A204.1 (cell line): ENCODE measurements around the gene NPLOC4.

ENCODE experiments used
- FAIRE-seq: peaks from 2 replicates; lab custom pipeline; 2012; peaks lifted over from hg19 to GRCh38; lab: Jason Lieb, UNC

Gene NPLOC4

DNA sequence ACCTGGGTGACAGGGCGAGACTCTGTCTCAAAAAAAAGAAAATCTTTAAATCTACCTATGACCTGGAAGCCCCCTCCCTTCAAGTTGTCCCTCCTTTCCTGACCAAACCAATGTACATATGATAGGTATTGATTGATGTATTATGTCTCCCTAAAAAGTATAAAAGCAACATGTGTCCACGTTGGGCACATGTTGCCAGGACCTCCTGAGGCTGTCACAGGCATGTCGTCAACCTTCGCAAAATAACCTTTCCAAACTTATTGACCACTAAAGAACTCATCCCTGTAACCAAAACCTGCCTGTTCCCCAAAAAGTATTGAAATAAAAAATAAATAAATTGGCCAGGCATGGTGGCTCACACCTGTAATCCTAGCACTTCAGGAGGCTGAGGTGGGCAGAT is 25.1 kb upstream of the NPLOC4 start:
- FAIRE-seq: no peak

DNA sequence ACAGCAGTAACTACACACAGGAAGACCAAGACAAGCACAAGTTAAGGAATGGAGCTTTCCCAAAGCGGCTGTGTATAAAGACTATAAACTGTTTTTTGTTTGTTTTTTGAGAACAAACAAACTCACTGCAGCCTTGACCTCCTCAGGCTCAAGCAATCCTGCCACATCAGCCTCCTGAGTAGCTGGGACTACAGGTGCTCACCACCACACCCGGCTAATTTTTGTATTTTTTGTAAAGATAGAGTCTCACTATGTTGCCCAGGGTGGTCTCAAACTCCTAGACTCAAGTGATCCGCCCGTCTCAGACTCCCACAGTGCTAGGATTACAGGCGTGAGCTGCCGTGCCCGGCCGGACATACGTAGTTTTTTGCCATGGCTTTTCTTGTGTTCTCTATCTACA is 23.5 kb upstream of the NPLOC4 start:
- FAIRE-seq: no peak

DNA sequence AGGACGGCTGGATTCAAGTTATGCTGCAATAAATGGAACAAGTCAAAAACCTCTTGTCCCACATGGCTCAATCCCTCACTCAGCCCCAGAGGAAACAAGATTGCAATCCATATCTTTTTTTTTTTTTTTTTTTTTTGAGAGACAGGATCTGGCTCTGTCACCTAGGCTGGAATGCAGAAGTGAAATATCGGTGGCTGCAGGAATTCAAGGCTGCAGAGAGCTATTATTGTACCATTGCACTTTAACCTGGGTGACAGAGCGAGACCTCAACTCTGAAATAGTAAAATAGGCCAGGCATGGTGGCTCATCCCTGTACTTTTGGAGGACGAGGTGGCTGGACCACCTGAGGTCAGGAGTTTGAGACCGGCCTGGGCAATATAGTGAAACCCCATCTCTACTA is 22.1 kb upstream of the NPLOC4 start:
- no peak for FAIRE-seq

DNA sequence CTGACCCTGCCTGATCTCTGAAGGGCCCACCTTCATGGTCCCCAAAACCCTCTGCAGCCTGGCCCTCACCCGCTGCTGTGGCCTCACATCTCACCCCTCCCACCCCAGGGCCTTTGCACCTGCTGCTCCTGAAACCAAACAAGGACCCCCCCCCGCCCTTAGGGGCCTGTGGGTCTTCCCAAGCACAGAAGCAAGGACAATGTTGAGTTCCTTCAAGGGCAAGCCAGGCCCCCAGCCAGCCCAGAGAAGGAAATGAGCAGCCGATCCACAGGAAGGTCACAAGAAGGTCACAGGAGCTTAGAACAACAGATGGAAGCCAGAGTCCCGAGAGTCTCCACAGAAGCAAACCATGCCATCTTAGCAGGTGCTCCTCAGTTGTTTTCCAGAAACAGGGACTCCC is 19.9 kb upstream of the NPLOC4 start:
- FAIRE-seq: no peak

DNA sequence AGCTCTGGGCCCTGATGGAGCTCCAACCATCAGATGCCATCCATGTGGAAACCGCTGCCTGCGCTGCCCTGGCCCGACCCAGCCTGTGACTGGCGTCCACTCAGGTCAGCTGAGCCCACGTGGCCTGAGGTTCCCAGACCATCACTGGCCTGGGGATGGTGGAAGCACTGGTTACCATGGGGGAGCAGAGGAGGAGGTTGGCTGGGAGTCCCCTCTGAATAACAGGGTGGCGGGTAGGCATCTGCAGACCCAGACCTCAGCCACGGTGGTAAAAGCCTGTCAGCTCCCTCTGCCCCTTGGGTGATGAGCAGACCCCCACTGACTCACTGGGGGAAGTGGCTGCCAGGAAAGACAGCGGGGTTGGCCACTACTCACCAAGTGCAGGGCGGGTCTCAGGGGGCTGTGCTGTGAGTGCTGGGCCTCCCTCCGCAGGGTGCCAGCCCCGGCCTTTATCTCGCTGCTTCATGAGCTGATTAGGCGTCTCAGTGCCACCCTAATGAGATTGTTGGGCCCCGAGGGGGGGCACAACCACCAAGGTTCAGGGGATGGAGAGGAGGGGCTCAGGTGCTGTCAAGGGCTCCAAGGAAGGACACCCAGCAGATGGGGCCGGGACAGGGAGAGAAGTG is 19.3 kb upstream of the NPLOC4 start, which contains the start of gene PDE6G:
Gene PDE6G (minus strand): TSS at position 425 of the 626 bp plus-strand sequence. CDS start 3,237 bp downstream, outside the sequence.
- FAIRE-seq: no peak

DNA sequence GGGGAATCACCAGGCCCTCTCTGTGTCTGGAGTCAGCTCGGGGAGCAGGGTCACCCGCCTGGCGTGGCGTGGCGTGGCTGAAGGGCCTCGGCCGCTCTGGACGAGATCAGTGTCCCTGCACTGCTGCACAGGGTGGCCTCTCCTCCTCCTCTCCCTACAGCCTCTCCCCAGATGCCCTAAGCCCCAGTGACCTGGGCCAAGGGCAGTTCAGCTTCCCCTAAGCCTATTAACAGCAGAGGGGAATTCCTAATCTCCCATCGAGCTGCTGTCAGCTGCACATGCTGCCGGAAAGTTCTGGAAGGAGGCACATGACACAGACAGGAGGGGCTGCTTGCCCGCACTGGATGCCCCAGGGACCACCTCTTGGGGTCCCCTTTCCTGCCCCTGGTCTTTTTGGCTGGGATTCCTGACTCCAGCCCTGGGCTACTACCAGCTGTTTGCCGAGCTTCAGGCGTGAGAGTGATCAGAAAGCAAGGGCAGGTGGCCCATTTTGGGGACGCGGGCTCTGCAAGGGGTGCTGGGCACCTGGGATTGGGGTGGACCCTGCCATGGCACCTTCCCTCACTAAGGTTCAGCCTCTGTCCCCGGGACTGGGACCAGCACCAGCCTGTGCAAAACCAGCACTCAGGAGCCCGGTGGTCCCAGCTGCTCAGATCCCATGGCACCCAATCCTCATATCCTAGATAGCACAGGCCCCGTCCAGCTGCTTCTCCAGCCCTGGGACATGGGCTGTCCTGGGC is 18.6 kb upstream of the NPLOC4 start:
- FAIRE-seq: no peak

DNA sequence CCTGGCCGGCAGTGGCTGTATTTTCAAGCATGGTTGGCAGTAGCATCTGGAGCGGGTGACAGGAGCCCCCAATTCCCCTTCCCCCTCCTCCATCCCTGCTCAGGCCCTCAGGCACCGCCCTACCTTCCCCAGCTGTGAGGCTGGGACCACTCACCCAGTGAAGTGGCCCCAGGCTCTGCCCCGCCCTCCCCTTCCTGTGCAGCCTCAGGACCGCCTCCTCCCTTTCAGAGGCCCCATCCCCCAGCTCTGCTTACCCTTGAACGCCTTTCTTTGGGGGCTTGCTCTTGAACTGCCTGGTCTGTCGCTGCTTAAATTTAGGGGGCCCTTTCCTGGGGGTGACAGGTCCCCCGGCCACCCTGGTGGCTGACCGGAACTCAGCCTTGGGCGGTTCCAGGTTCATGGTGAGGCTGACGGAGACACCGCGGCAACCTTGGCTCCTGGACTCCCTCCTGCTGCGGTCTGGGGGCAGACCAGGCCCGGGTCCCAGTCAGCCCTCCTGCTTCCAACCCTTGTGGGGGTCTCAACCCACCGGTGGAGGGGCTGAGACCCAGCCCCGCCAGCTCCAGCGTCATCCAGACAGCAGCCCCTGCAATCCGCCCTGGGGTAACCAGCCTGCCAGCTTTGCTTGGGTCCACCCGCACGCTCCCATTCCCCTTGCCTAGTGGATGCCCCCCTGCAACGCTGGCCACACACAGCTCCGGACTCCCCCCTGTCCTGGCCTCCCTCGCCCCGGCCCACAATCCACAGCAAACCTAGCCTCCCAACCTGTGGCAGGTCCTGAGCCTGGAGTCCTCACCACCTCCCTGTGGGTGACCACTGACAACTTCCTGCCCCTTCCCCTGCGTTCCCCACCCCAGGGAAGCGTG is 16.2 kb upstream of the NPLOC4 start:
- no peak for FAIRE-seq

DNA sequence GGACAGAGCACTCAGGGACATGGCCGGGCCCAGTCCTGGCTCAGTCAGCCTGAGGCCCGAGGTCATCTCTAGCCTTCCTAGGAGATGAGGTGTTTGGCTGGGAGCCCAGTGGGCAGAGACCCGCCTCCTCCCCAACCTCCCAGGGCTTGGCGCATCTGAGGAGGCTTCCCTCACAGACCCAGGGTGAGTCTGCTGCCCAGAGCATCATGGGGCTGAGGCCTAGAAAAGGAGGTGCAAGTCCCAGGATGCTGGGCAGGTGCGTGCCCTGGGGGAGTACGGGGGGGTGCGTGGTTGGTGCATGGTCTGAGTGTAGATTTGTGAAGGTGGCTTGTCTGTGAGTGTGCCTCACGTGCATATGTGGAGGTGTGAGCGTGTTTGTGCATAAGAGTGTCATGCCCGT is 14.8 kb upstream of the NPLOC4 start:
- FAIRE-seq: no peak

DNA sequence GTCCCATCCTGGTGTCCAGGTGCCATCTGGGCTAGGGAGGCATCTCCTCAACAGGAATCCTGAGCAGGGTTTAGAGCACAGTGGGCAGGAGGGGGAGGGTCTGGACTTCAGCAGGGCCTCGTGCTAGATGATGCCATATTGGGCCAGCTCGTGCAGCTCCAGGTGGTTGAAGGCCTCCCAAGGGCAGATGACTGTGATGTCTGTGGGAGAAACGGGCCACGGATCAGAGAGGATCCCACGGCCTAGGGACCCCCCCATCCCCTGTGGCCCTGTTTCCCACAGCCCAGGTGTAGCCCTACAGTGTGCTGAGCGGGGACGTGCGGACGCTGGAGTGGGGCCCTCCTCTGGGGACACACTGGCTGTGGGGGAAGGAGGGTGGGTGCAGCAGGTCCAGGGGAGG is 14.0 kb upstream of the NPLOC4 start:
- FAIRE-seq: no peak

DNA sequence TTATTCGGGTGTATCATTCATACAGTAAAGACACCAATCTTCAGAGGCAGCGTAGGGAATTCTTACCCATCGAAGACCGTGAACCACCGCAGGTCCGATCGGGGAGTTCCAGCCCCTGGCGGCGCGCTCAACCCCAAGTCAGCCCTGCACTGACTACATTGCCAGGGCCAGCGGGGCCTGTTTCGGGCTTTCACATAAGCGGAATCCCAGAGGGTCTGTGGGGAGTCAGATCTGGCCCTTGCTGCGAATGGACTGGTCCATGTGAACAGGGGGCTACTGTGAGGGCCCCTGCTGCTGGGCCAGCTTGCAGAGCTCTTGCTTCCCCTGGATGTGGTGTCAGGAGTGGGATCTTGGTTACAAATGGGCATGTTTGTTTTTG is 11.8 kb upstream of the NPLOC4 start:
- no peak for FAIRE-seq

DNA sequence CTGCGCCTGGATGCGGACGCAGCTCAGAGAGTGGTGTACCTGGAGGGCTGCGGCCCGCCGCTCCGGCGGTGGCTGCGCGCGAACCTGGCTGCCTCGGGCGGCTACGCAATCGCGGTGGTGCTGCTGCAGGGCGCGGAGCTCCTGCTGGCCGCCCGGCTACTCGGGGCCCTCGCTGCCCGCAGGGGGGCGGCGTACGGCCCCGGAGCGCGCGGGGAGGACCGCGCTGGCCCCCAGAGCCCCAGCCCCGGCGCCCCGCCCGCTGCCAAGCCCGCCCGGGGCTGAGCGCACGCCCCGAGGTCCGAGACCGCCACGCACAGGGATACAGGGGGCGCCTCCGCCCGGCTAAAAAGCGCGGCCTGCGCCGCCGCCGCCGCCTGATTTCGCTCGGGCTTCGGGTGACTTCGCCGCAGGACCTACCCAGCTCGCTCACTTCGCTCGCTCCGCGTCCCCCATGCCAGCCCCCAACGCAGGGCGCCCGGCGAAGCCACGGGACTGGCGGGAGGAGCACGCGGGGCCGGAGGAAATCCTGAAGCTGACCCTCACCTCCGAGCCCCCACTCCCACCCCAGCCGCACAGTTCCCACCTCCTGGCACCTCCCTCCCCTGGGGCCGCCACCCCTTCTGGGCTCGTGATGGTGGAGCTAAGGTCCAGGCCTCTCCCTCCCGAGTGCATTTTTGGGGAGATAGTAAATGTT is 11.2 kb upstream of the NPLOC4 start:
- no peak for FAIRE-seq

DNA sequence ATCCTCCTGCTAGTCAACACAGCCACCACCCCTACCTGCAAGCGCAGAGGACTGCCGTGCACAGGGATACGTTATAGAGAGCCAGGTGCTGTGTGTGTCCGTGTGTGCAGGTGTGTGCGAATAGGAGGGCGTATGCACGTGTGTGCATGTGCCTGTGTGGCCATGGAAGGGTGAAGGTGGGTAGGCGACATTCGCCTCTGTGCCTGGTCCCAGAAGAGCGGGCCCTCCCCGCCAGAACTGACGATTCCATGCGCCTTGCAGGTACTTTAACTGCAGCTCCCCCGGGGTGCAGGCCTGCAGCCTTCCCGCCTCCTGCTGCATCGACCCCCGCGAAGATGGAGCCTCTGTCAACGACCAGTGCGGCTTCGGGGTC is 10.7 kb upstream of the NPLOC4 start:
- FAIRE-seq: no peak

DNA sequence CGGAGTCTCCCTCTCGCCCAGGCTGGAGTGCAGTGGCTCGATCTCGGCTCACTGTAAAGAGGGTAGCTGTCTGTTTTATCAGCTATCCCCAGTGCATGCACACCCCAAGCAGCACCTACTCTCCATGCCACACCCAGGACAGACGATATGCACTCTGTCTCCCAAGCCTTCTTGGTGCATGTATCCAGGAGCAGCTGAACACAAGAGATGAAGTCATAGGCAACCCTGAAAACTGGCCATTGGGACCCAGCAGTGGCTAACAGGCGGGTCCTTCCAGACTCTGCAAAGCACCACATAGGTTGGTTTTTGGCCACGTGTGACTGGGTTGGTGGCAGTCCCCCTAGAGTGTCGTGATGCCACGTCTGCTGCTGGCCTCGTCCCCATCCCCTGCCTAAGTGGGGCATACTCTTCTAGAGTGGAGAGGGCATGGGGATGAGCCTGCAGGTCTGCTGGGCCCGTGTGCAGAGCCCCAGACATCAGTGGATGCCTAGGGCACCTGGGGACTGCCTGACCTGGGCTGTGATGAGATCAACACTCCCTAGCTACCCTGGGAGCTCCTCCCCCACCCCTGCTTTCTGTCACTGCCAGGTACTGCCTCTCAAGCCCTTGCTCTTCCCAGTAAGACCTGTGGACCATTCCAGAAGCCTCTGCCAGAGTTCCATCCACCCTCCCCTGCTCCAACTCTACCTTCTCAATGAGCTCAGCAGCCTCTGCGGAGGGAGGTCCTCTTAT is 10.1 kb upstream of the NPLOC4 start:
- FAIRE-seq: no peak

DNA sequence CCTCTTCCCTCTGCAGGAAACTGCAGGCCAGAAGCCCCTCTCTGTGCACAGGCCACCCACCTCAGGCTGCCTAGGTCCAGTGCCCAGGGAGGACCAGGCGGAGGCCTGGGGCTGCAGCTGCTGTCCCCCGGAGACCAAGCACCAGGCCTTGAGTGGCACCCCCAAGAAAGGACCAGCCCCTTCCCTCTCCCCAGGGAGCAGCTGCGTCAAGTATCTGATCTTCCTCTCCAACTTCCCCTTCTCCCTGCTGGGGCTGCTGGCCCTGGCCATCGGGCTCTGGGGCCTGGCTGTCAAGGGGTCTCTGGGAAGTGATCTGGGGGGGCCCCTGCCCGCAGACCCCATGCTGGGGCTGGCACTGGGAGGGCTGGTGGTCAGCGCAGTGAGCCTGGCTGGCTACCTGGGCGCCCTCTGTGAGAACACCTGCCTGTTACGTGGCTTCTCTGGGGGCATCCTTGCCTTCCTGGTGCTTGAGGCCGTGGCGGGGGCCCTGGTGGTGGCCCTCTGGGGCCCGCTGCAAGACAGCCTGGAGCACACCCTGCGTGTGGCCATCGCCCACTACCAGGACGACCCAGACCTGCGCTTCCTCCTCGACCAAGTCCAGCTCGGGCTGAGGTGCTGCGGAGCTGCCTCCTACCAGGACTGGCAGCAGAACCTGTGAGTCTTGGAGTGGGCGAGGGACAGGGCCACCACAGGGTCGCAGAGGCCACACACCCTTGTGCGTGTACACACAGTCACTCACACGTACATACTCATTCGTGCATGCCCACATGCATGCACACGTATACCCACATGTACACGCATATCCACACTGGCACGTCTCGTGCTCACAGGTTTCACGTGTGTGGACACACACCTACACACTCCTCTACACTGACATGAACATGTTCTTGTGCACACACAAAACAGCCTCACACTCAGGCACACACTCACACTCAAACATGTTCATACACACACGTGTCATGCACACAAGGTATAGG is 8.4 kb upstream of the NPLOC4 start:
- FAIRE-seq: no peak

DNA sequence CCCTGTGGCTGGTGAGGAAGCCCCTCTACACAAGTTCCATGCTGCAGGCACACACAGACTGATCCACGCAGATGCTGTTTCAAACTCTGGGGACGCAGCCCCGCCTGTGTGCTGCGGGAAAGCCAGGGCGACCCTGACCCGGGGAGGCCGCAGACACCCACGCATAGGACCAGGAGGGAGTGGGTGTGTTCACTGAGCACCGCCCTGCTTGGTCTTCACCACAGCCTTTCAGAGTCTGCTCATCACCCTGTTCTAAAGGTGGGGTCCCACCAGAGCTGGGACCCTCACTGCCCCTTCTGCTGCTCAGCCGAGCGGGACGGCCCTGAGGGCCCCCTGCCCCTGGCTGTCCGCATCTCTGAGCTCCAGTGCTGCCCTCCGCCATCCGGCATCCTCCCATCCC is 7.6 kb upstream of the NPLOC4 start:
- FAIRE-seq: no peak

DNA sequence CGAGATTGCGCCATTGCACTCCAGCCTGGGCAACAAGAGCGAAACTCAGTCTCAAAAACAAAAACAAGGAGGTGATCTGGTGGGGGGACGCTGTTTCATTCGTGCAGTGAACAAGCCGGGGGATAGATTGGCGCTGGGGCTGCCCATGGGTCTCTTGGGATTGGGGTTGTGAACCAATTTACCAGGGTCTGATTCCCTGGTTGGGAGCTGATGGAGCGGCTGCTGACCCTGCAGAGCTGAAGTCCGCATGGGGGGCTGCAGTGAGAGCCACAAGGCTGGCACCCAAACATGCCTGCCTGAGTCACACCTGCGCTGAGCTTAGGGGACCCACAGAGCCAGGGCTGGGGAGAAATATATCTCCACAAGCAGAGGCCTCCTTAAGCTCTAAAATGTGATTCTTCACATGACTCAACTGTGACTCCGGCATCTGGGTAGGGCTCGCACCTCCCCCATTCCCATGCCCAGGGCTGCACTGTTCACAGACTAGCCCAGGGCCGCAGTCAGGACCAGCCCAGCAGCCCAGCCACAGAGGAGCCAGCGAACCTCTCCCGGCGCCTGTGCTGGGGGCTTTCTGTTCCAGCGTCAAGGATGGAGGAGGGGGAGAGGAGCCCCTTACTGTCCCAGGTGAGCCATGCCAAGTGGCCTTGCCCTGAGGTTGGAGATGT is 5.0 kb upstream of the NPLOC4 start:
- no peak for FAIRE-seq

DNA sequence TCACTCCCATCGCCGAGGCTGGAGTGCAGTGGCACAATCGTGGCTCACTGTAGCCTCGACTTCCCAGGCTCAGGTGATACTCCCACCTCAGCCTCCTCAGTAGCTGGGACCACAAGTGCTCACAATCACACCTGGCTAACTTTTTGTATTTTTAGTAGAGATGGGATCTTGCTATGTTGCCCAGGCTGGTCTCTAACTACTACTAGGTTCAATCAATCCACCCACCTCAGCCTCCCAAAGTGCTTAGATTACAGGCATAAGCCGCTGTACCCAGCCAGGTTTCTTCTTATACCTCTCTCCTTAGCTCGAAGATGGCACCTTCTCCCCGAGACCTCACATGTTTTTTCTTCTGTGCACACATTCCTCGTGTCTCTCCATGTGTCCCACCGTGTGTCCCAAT is 3.1 kb upstream of the NPLOC4 start:
- FAIRE-seq: no peak

DNA sequence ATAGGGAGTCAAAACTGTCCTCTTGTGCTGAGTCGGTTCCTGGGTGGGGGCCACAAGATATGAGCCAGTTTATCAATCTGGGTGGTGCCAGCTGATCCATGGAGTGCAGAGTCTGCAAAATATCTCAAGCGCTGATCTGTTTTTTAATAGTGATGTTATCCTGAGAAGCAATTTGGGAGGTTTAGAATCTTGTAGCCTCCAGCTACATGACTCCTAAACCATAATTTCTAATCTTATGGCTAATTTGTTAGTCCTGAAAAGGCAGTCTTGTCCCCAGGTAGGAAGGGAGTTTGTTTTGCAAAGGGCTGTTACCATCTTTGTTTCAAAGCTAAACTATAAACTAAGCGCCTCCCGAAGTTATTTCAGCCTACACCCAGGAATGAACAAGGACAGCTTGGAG is 1.8 kb upstream of the NPLOC4 start:
- no peak for FAIRE-seq

DNA sequence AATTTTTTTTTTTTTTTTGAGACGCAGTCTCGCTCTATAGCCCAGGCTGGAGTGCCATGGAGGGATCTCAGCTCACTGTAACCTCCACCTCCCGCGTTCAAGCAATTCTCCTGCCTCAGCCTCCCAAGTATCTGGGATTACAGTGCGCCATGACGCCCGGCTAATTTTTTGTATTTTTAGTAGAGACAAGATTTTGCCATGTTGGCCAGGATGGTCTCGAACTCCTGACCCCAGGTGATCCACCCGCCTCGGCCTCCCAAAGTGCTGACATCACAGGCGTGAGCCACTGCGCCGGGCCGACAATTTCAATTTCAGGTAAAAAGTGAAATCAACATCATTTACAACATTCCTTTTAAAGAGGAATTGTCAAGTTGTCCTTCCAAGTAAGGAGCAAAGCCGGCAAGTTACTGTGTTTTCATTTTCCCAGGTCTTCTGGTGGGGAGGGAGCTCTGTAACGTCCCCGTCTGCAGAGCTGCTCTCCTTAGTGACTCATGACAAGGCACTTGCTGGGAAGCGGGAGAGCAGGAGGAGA is 873 bp downstream of the NPLOC4 start:
- FAIRE-seq: no peak

DNA sequence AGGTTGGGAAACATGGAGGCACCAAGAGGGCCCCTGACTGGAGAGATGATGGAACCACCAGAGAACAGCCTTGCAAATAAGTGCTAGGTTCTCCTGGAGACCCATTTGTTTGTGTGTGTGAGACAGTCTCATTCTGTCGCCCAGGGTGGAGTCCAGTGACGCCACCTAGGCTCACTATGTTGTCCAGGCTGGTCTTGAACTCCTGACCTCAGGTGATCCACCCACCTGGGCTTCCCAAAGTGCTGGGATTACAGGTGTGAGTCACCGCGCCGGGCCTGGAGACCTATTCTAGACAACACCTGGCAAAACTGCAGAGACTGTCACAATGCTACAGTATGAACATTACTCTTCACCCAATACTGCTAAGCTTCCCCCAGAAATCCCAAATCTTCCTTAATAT is 1.5 kb downstream of the NPLOC4 start:
- no peak for FAIRE-seq
